COR-L47 (cell line): Measurements from ENCODE around the gene PTGES2.
"Not testable (repeated sequence)": the region's sequence is repeated elsewhere in the genome, so short reads cannot be mapped to it uniquely, and the experiment has no call there.

Experiments used
- DNase-seq: peaks from one replicate; lab custom pipeline; 2025; lab: John Stamatoyannopoulos, UW

Gene PTGES2

DNA sequence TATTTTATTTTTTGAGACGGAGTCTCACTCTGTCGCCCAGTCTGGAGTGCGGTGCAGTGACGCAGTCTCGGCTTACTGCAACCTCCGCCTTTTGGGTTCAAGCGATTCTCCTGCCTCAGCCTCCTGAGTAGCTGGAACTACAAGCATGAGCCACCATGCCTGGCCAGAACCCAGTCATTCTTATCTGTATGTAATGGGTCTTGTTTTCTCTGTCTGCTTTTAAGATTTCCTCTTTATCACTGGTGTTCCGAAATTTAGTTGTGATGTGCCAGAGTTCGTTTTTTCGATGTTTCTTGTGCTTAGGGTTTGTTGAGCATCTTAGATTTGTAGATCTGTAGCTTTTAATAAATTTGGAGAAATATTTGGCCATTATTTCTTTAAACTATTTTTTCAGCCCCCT is 40.3 kb downstream of the PTGES2 start:
- no peak for DNase-seq

GRCh38 chr9:128085943-128086342 is 41.6 kb downstream of the PTGES2 start:
- no peak for DNase-seq

DNA sequence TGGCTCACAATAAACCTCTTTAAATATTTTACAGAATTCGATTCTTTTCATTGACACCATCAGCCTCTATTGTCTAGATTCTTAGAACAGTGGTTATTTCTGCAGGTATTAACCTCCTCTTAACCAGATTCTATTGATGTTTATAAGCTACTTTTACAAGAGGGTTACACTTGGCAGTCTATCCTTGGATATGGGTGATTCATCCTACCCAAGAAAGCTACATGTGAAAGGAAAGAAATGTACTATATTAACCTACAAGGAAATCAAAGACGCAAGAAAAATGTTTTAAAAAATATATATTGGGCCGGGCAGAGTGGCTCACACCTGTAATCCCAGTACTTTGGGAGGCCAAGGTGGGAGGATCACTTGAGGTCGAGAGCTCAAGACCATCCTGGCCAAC is 42.8 kb downstream of the PTGES2 start:
- no peak for DNase-seq

DNA sequence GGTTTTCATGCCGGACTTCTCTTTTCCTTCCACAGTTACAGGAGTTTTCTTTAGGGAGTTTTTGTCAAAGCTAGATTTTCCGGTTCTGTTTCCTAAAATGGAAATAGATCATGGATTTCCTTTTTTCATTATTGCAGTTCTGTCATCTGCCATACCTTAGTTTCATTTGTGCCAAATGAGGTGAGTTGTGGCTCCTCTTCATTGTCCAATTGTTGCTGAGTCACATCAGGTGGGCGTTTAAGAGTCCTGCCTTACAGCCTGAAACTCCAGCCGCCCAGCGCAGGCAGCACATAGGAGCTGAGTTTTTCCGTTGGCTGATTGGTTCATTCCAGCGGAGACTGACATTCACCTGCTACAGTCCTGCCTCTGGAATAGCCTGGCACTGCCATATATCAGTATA is 45.4 kb downstream of the PTGES2 start:
- DNase-seq, result no peak

DNA sequence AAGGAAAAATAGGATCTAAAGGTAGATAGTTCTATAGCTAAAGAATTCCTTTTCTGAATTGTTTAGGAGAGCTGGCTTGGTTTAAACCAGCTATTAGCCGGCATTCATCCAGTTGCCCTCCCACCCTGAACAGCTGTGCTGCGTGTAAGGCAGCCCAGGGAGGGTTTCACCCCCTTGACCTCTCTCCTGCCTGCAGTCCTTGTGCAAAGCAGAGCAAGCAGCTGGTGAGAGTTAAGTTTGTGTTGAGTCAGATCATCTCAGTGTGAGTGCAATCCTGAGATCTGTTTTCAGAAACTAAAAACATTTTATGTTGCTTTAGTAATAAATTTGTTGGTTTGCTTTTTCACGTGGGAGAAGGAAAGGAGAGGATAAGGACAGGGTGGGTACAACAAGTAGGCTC is 46.5 kb downstream of the PTGES2 start:
- no peak for DNase-seq

GRCh38 chr9:128080206-128080605 is 47.3 kb downstream of the PTGES2 start:
- no peak for DNase-seq

- DNase-seq, result no peak
Observed at GRCh38 chr9:128078504-128079434, 48.8 kb downstream of the PTGES2 start.

- no peak for DNase-seq
Observed at GRCh38 chr9:128077847-128078503, 49.6 kb downstream of the PTGES2 start.

DNA sequence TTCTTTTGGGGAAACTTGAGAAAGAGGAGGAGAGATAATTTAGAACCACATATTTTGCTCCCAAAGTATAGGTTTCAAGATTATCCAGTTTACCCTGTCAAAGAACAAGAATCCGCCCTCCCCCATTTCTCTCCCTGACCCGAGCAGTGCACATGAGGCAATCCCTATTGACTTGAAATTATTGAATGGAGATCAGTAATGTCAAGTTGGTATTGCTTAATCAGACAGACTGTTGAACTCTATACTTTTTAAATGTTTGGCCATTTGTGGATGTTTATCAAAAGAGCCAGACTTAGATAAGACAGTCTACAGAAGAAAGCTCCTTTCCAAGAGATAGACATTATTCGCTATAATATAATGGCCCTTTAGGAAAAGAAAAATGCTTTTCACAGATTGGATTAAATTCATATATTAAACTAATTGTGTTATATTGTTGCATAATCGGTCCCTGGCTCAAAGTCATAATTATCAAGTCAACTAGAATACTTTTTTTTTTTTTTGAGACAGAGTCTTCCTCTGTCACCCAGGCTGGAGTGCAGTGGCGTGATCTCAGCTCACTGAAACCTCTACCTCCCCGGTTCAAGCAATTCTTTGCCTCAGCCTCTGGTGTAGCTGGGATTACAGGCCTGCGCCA is 54.2 kb downstream of the PTGES2 start:
- no peak for DNase-seq

DNA sequence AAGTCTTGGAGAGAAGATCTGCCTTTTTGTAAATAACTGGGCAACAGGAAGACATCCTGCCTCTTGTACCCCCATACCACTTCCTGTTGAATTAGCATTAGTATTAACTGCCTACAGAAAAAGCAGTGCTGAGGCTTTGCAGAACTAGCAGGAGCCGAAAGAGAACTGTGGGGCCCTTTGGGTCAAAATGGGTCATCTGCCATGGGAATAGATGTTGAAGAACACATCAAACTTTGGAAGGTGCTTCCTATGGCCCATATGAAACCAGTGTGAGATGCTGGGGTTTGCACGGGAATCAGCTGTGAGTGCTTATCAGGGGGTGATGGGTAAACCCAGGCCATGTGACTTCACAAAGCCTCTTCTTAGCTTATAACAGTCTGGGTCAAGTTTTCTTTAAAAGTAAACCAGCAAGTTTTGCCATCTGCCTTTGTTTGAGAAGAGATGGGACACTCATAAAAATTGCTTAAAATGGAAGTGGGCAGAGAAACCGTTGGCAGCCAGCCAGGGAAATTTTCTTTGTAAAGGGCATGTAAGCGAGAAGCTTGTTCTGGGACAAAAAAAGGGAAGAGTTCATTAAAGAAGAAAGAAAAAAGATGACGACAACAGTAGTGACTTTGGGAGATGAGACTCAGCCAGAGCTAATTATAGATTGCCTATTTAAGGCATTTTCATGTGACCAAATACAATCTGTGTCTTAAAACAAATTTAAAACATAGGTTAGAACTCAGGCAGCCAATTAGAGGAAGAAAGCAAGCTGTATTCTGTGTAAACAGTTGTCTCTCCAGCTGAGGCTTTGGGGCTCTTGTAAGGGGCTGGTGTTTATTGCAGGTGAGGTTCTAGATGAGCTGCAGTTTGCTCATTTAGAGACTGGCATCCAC is 55.1 kb downstream of the PTGES2 start:
- peak; percentile 70 for DNase-seq

DNA sequence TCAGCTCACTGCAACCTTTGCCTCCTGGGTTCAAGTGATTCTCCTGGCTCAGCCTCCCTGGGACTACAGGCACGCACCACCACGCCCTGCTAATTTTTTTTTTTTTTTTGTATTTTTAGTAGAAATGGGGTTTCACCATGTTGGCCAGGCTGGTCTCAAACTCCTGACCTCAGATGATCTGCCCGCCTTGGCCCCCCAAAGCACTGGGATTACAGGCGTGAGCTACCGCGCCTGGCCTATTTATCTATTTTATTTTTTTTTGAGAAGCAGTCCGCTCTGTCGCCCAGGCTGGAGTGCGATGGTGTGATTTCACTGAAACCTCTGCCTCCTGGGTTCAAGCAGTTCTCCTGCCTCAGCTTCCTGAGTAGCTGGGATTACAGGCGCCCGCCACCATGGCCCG is 56.1 kb downstream of the PTGES2 start:
- DNase-seq, result not testable (repeated sequence)

GRCh38 chr9:128070874-128071273 is 56.7 kb downstream of the PTGES2 start:
- no peak for DNase-seq
